ENCODE measurements around the gene DHPS. TPM values are rescaled to one million over a fixed set of nuclear protein-coding genes. Genes with fewer than 3 reads are reported as not detected.

DHPS gene
- total RNA-seq, 3 donors from 2014 or later (not counting 1 experiment from before 2014, with no cell fraction given), result 143 to 193 (median 145) TPM

- Histone ChIP-seq H3K9me3 (ENCODE audit: control insufficient read depth, insufficient read depth, low read length) (no peaks in the 10 kb centered on the region), H3K4me1 (ENCODE audit: control insufficient read depth, insufficient read depth, low read length) (peaks cover 59% of the 10 kb centered on the region), H3K27ac (ENCODE audit: low read length) (peak within 1 kb of the TSS; percentile 90), H3K27me3 (ENCODE audit: control insufficient read depth, insufficient read depth, low read length) (no peaks in the 10 kb centered on the region), H3K4me3 (ENCODE audit: low read length) (peak within 1 kb of the TSS; percentile 94), H3K36me3 (ENCODE audit: control insufficient read depth, insufficient read depth, low read length) (peaks cover 23% of the 10 kb centered on the region)
- Mint-ChIP-seq H3K27ac (peak within 1 kb of the TSS; percentile 98), H3K4me3 (peak within 1 kb of the TSS; percentile 96), H3K9me3 (no peaks in the 10 kb centered on the region), H3K36me3 (no peaks in the 10 kb centered on the region), H3K27me3 (ENCODE audit: low read depth in 2 of 2) (no peaks in the 10 kb centered on the region), H3K4me1 (peaks cover 41 to 52% of the 10 kb centered on the region in 2 donors)
- intact Hi-C loops (cut with micrococcal nuclease), result loop anchor here (5.0 kb wide), 1 partner anchor 56 kb away; the partner anchor contains the start of gene TNPO2
- WGBS (ENCODE audit: insufficient coverage), result under 1% methylated on average over 46 of the region's 46 CpGs
- ATAC-seq, result peak; percentile 78 to 87 (median 82)
- TF ChIP-seq, protein P1, sequence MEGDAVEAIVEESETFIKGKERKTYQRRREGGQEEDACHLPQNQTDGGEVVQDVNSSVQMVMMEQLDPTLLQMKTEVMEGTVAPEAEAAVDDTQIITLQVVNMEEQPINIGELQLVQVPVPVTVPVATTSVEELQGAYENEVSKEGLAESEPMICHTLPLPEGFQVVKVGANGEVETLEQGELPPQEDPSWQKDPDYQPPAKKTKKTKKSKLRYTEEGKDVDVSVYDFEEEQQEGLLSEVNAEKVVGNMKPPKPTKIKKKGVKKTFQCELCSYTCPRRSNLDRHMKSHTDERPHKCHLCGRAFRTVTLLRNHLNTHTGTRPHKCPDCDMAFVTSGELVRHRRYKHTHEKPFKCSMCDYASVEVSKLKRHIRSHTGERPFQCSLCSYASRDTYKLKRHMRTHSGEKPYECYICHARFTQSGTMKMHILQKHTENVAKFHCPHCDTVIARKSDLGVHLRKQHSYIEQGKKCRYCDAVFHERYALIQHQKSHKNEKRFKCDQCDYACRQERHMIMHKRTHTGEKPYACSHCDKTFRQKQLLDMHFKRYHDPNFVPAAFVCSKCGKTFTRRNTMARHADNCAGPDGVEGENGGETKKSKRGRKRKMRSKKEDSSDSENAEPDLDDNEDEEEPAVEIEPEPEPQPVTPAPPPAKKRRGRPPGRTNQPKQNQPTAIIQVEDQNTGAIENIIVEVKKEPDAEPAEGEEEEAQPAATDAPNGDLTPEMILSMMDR (IDR thresholded peaks at IDR 0.05), result no peak
- peak; percentile 77 to 91 for DNase-seq
Measured at GRCh38 chr19:12666265-12667048, 15.2 kb downstream of the DHPS start, which contains the start of the genes MAN2B1 and WDR83. MAN2B1 (minus strand) TSS chr19:12666742; CDS start chr19:12666701, 41 bp downstream. WDR83 (plus strand) TSS chr19:12666807; CDS start chr19:12669791, 2,984 bp downstream.

DNA sequence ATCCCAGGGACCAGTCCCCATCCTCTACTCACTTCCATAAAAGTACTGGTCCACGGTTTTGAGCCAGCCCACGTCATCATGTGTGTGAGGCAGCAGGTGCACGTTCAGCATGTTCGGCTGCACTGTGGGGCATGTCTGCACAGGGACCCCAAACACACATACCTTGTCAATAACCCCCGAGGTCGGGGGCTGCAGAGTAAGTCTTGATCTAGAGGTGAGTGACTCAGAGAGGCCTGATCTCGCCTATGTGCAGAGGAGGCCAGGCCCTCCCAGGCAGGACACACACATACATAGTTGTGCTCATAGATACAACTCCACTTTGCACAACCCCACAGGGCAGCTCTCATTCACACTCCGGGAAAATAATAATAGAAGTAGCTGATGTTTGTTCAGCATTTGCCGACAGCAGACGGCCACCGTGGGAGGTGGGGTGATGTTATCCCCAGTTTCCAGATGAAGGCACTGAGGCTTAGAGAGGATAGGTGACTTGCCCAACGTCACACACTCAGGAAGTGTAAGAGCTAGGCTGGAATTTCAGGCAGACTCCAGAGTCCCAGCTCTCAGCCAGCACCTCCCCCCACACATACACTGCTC is 15.9 kb downstream of the DHPS start:
- DNase-seq, result peak in 1 of 2 donors; percentile 43
- H3K27ac ChIP-seq (ENCODE audit: low read length), result peak overlapping the region; percentile 90
- peaks cover 30% of the 10 kb centered on the region for H3K36me3 ChIP-seq (ENCODE audit: control insufficient read depth, insufficient read depth, low read length)
- H3K27me3 ChIP-seq (ENCODE audit: control insufficient read depth, insufficient read depth, low read length), result no peaks in the 10 kb centered on the region
- H3K4me3 Mint-ChIP-seq, result peak overlapping the region; percentile 96
- H3K36me3 Mint-ChIP-seq, result no peaks in the 10 kb centered on the region
- no peaks in the 10 kb centered on the region for H3K9me3 ChIP-seq (ENCODE audit: control insufficient read depth, insufficient read depth, low read length)
- H3K9me3 Mint-ChIP-seq, result no peaks in the 10 kb centered on the region
- 25% methylated on average over 10 of the region's 12 CpGs for WGBS (ENCODE audit: insufficient coverage)
- intact Hi-C loops (cut with micrococcal nuclease), result loop anchor here (5.0 kb wide), 1 partner anchor 57 kb away; the partner anchor contains the start of gene TNPO2
- peak overlapping the region; percentile 98 for H3K27ac Mint-ChIP-seq
- H3K27me3 Mint-ChIP-seq (ENCODE audit: low read depth in 2 of 2), result no peaks in the 10 kb centered on the region
- TF ChIP-seq, protein P1 (IDR thresholded peaks at IDR 0.05), result no peak
- peaks cover 58% of the 10 kb centered on the region for H3K4me1 ChIP-seq (ENCODE audit: control insufficient read depth, insufficient read depth, low read length)
- H3K4me1 Mint-ChIP-seq, result peaks cover 41 to 52% of the 10 kb centered on the region in 2 donors
- no peak for ATAC-seq
- peak overlapping the region; percentile 94 for H3K4me3 ChIP-seq (ENCODE audit: low read length)

GRCh38 chr19:12665281-12665573 is 16.5 kb downstream of the DHPS start:
- WGBS (ENCODE audit: insufficient coverage), result 14% methylated on average over 10 of the region's 10 CpGs
- peaks cover 53% of the 10 kb centered on the region for H3K4me1 ChIP-seq (ENCODE audit: control insufficient read depth, insufficient read depth, low read length)
- Mint-ChIP-seq H3K27me3 (ENCODE audit: low read depth in 2 of 2) (no peaks in the 10 kb centered on the region), H3K4me3 (peak overlapping the region; percentile 96), H3K36me3 (peaks cover 1% of the 10 kb centered on the region), H3K4me1 (peaks cover 37 to 47% of the 10 kb centered on the region in 2 donors), H3K9me3 (no peaks in the 10 kb centered on the region), H3K27ac (peak overlapping the region; percentile 98)
- ATAC-seq (no peak), DNase-seq (peak in 1 of 2 donors; percentile 78)
- intact Hi-C loops (cut with micrococcal nuclease), result loop anchor here (5.0 kb wide), 1 partner anchor 57 kb away; the partner anchor contains the start of gene TNPO2
- H3K36me3 ChIP-seq (ENCODE audit: control insufficient read depth, insufficient read depth, low read length), result peaks cover 34% of the 10 kb centered on the region
- H3K9me3 ChIP-seq (ENCODE audit: control insufficient read depth, insufficient read depth, low read length), result no peaks in the 10 kb centered on the region
- TF ChIP-seq, protein P1 (IDR thresholded peaks at IDR 0.05), result no peak
- H3K27ac ChIP-seq (ENCODE audit: low read length), result peak overlapping the region; percentile 90
- peak overlapping the region; percentile 94 for H3K4me3 ChIP-seq (ENCODE audit: low read length)
- H3K27me3 ChIP-seq (ENCODE audit: control insufficient read depth, insufficient read depth, low read length), result no peaks in the 10 kb centered on the region

Measured in natural killer cell (primary cell).